ENCODE results near the gene YARS1.
A peak's percentile ranks its signal among the peaks of the same experiment; 100 is the strongest.

The YARS1 gene

DNA sequence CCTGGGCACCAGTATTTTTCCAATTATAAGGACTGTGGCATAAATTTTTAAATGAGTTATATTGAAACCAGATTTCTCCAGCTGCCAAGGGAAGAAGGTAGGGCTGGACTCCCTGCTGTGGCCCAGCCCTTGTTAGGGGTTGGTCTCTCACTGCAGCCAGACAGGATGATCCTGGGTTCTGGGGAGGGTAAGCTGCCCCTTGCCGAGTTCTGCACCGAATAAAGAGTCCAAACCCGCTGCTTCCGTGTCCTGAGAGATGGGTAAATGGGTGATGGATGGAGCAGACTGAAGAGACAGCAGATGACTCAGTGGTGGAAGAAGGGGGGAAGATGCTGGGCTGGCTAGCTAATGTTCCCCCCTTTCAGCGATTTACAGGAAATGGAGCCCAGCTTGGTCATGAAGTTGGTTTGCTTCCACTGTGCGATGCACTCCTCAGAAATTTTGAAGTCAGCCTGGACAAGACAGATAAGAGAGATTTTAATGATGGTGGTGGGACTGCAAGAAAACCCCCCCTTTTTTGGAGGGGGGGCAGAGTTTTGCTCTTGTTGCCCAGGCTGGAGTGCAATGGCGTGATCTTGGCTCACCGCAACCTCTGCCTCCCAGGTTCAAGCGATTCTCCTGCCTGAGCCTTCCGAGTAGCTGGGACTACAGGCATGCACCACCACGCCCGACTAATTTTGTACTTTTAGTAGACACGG, 41.4 kb downstream of the YARS1 start:
- DNase-seq = no peak

- no peak for DNase-seq
Measured at GRCh38 chr1:32774950-32775634, 42.1 kb downstream of the YARS1 start.

- no peak for DNase-seq
Measured at GRCh38 chr1:32774464-32774808, 42.7 kb downstream of the YARS1 start.

DNA sequence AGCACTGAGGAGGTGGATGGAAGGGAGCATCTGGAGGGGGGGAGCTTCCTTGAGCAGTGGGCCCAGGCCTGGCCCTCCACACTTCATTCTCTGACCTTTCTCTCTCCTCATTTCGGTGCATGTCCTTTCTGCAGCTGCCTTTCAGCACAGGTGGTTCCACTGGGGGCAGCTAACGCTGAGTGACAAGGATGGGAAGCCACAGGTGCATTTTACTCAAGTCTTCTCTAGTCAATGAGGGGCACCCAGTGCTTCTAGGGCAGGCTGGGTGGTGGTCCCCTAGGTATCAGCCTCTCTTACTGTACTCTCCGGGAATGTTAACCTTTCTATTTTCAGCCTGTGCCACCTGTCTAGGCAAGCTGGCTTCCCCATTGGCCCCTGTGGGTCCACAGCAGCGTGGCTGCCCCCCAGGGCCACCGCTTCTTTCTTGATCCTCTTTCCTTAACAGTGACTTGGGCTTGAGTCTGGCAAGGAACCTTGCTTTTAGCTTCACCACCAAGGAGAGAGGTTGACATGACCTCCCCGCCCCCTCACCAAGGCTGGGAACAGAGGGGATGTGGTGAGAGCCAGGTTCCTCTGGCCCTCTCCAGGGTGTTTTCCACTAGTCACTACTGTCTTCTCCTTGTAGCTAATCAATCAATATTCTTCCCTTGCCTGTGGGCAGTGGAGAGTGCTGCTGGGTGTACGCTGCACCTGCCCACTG, 43.2 kb downstream of the YARS1 start:
- DNase-seq = no peak

GRCh38 chr1:32773018-32773763, 44.0 kb downstream of the YARS1 start:
- DNase-seq = peak; percentile 74

DNA sequence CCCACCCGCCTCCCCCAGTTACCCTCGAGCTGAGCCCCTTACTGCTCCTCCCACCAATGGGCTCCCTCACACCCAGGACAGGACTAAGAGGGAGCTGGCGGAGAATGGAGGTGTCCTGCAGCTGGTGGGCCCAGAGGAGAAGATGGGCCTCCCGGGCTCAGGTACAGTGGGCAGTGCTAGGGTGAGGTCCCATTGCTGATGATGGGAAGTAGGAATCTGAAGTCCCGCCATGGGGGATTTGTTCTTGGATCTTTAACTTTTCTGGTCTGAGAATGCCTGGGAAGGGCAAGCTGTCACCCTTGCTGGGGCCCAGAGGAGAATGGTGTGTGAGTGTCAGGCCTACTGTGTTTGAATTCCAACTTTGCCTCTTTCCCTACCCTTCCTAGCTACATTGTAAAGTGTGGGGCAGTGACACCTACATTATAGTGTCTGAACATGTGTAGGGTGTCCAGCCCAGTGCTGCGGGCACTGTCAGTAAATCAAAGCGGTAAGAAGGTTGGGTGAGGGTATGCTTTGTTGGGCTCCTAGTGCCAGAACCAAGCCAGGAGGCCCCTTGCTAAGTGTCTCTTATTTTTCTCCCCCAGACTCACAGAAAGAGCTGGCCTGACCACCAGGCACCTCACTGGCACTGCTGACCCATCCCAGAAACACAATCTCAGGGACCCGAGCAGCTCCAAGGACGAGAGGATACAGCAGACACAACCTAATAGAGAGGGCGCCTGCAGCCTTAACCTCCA, 44.7 kb downstream of the YARS1 start:
- DNase-seq = no peak

GRCh38 chr1:32771561-32772280, 45.4 kb downstream of the YARS1 start:
- DNase-seq = no peak

DNA sequence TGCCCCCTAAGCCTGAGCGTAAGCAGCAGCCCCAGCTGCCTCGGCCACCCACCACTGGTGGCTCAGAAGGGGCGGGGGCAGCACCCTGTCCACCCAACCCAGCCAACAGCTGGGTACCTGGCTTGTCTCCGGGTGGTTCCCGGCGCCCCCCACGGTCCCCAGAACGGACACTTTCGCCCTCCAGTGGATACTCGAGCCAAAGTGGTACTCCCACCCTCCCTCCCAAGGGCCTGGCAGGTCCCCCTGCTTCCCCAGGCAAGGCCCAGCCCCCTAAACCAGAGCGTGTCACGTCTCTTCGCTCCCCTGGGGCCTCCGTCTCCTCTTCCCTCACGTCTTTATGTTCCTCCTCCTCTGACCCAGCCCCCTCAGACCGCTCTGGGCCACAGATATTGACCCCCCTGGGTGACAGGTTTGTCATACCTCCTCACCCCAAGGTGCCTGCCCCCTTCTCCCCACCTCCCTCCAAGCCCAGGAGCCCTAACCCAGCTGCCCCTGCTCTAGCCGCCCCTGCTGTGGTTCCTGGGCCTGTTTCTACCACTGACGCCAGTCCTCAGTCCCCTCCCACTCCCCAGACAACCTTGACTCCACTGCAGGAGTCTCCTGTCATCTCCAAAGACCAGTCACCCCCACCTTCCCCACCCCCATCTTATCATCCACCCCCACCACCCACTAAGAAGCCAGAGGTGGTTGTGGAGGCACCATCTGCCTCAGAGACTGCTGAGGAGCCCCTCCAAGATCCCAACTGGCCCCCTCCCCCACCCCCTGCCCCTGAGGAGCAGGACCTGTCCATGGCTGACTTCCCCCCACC, 46.2 kb downstream of the YARS1 start:
- DNase-seq = no peak

DNA sequence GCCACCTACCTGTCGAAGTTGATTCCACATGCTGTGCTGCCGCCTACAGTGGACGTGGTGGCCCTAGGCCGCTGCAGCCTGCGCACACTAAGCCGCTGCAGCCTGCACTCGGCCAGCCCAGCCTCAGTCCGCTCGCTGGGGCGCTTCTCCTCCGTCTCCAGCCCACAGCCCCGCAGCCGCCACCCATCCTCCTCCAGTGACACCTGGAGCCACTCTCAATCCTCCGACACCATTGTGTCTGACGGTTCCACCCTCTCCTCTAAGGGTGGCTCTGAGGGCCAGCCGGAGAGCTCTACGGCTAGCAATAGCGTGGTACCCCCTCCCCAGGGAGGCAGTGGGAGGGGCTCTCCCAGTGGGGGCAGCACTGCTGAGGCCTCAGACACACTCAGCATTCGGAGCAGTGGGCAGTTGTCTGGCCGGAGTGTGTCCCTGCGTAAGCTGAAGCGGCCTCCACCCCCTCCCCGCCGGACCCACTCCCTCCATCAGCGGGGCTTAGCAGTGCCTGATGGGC, 46.9 kb downstream of the YARS1 start:
- no peak for DNase-seq

- DNase-seq = no peak
Measured at GRCh38 chr1:32769524-32770220, 47.5 kb downstream of the YARS1 start.

- no peak for DNase-seq
Measured at GRCh38 chr1:32768110-32768850, 48.9 kb downstream of the YARS1 start.

DNA sequence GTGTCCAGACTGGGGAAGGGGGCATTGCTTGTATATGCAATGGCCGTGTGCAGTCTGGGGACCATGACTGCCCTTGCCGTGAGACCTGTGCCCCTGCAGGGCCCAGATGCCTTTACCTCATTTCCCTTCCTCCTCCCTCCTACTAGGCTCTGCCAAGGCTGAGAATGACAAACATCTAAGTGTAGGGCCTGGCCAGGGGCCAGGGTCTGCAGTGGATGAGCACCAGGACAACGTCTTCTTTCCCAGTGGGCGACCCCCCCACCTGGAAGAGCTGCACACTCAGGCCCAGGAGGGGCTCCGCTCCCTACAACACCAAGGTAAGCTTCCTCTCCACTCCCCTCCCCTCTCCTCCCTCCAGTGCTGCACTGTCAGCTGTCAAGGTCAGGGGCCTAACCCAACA, 49.5 kb downstream of the YARS1 start:
- no peak for DNase-seq

DNA sequence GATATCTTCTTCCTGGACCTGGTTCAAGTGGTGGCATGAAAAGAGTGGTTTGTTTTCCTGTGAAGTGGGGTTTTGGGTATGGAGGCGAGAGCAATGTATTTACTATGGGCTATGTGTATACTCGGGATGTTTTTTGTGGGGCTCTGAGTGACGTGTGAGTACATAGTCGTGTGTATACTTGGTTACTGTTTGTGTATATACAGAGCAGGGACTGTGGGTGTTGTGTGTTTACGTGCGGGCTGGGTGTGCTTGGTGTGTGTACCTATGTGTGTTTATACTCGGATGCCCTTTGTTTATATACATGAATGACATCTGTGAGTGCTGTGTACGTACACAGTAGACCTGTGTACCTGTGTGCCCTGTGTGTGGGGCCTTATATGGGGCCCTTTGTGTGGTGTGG, 50.0 kb downstream of the YARS1 start:
- no peak for DNase-seq

GRCh38 chr1:32766328-32766972, 50.7 kb downstream of the YARS1 start:
- DNase-seq = no peak

- no peak for DNase-seq
Measured at GRCh38 chr1:32765570-32766327, 51.4 kb downstream of the YARS1 start.

DNA sequence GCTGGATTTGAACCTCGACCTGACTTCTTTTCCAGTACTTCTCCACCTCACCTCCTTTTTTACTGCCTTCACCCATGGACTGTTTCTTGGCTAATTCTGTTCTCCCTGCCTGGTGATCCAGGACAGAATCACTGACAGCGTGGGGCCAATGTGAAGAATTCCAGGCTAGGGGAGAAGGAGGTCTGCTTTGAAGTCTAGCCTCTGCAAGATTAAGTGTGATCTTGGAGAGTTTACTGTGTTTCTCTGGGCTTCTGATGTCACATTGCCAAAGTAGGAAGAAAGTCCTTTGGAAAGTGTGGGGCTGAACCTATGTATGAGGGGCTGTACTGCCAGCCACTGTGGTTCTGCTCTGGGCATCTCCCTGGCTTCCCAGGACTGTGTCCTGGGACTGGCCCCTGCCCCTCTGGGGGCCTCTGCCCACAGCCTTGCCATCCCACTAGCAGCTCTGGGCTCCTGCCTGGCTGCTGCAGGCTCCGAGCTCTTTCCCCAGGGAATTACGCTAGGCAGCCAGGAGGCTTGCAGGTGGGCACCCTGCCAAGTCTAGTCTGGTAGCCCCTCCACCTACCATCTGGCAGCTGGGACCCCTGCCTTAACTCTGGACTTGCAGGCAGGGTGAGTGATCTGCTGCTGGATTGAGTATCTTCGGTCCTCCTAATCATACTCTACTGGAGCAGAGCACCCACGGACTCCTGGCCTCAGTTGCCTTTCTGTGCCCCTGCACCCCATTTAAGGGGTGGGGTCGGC, 52.2 kb downstream of the YARS1 start:
- peak; percentile 37 for DNase-seq

- DNase-seq = no peak
Measured at GRCh38 chr1:32763221-32763620, 53.9 kb downstream of the YARS1 start.

DNA sequence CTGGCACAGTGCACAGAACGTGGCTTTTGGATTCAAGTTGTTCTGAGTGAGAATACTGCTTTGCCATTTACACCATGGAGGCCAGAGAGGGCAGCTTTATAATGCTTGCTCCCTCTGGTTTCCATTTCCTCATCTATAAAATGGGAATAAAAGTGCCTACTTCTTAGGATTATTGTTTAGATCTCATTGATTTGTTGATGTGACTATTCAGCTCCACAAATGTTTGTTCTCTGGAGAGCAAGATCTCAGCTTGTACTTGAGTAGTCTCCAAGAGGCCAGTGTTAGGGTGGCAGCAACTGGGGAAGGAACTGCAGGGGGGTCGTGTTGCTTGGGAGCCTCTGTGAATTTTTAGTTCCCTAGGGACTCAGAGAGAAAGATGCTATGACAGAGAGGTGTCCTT, 55.2 kb downstream of the YARS1 start:
- DNase-seq = no peak
